IMR-90 (cell line): ENCODE measurements around the gene FUT4. TPM values are rescaled to one million over a fixed set of nuclear protein-coding genes. Genes with fewer than 3 reads are reported as not detected.
A peak's percentile ranks its signal among the peaks of the same experiment; 100 is the strongest.

Source experiments
- ATAC-seq: fragments of 200-7000 bp; cut with Tn5 transposase; 2 replicates; pipeline ENCODE4 v1.9.1; 2020; ENCODE audit warnings: low read depth, mild to moderate bottlenecking, moderate library complexity
- BruUV-seq: library from RNA; stranded (reverse); fragments of 400-500 nt; replicated peaks from 2 replicates; lab custom pipeline; 2021; lab: Mats Ljungman, UMichigan
- CTCF ChIA-PET: fragments of 300-600 bp; formaldehyde crosslinking; extraction: SDS; loops from one replicate; lab custom pipeline; 2021; ENCODE audit warnings: antibody characterized with exemption; lab: Yijun Ruan, JAX
- POLR2A ChIA-PET: fragments of 300-600 bp; sonication (Branson Sonifier 250); formaldehyde crosslinking; loops from one replicate; lab custom pipeline; 2022; ENCODE audit warnings: antibody characterized with exemption; ENCODE audit not compliant: unreplicated experiment; lab: Charles Lee
- DNase-seq: peaks from one replicate; pipeline ENCODE4 v3.0.0; 2013
- H2AFZ ChIP-seq: replicated peaks from 2 replicates; pipeline ENCODE3; 2013; ENCODE audit warnings: low read length, mild to moderate bottlenecking; ENCODE audit not compliant: poor library complexity
- H2AK5ac ChIP-seq: 2 replicates; pipeline ENCODE4 v1.6.1; 2013; ENCODE audit warnings: low read depth, low read length, inconsistent platforms
- H2AK9ac ChIP-seq: replicated peaks from 2 replicates; pipeline ENCODE3; 2013; ENCODE audit warnings: mild to moderate bottlenecking, low read depth, low read length, moderate library complexity; ENCODE audit not compliant: poor library complexity
- H2BK120ac ChIP-seq: 2 replicates; pipeline ENCODE4 v1.6.1; 2013; ENCODE audit warnings: low read depth, low read length, inconsistent platforms
- H2BK15ac ChIP-seq: 3 replicates; pipeline ENCODE4 v1.6.1; 2013; ENCODE audit warnings: low read depth, low read length, inconsistent platforms
- H2BK20ac ChIP-seq: 2 replicates; pipeline ENCODE4 v1.6.1; 2013; ENCODE audit warnings: low read depth, mild to moderate bottlenecking, inconsistent platforms, low read length, moderate library complexity
- H2BK5ac ChIP-seq: 2 replicates; pipeline ENCODE4 v1.6.1; 2013; ENCODE audit warnings: mild to moderate bottlenecking, low read depth, low read length, inconsistent platforms; ENCODE audit not compliant: poor library complexity, severe bottlenecking
- H3K14ac ChIP-seq: replicated peaks from 2 replicates; pipeline ENCODE4 v1.6.1; 2013; ENCODE audit warnings: low read depth, low read length, inconsistent platforms
- H3K18ac ChIP-seq: 2 replicates; pipeline ENCODE4 v1.6.1; 2013; ENCODE audit warnings: low read depth, low read length, control low read depth
- H3K23ac ChIP-seq: 2 replicates; pipeline ENCODE4 v1.6.1; 2013; ENCODE audit warnings: low read depth, low read length, inconsistent platforms
- H3K27ac ChIP-seq: 2 replicates; pipeline ENCODE4 v1.5.1; 2013; ENCODE audit warnings: mild to moderate bottlenecking, control low read depth, low read length; ENCODE audit not compliant: insufficient read depth
- H3K27me3 ChIP-seq: 2 replicates; pipeline ENCODE4 v1.6.1; 2013; ENCODE audit warnings: low read length; ENCODE audit not compliant: control insufficient read depth, insufficient read depth
- H3K36me3 ChIP-seq: 2 replicates; pipeline ENCODE4 v1.6.1; 2013; ENCODE audit warnings: low read length, mixed read lengths; ENCODE audit not compliant: control insufficient read depth, insufficient read depth
- H3K4ac ChIP-seq: 2 replicates; pipeline ENCODE4 v1.6.1; 2013; ENCODE audit warnings: low read depth, low read length, inconsistent platforms
- H3K4me1 ChIP-seq: 2 replicates; pipeline ENCODE4 v1.6.1; 2013; ENCODE audit warnings: low read length, mixed read lengths; ENCODE audit not compliant: control insufficient read depth, insufficient read depth
- H3K4me2 ChIP-seq: 2 replicates; pipeline ENCODE4 v1.6.1; 2013; ENCODE audit warnings: low read depth, mild to moderate bottlenecking, control low read depth, low read length, moderate library complexity
- H3K4me3 ChIP-seq: 2 replicates; pipeline ENCODE4 v1.5.1; 2013; ENCODE audit warnings: low read depth, mild to moderate bottlenecking, control low read depth, low read length, moderate library complexity; ENCODE audit not compliant: insufficient read depth
- H3K56ac ChIP-seq: 2 replicates; pipeline ENCODE4 v1.6.1; 2013; ENCODE audit warnings: low read length, inconsistent platforms; ENCODE audit not compliant: insufficient read depth; ENCODE audit errors: extremely low read depth
- H3K79me1 ChIP-seq, 2 experiments: 2 replicates each; pipeline ENCODE4 v1.6.1; 2013; ENCODE audit warnings: low read length in 2 of 2, inconsistent platforms in 1 of 2, low read depth in 1 of 2
- H3K9ac ChIP-seq: 2 replicates; pipeline ENCODE4 v1.6.1; 2013; ENCODE audit warnings: low read depth, low read length, control low read depth
- H3K9me1 ChIP-seq: 2 replicates; pipeline ENCODE4 v1.6.1; 2013; ENCODE audit warnings: low read length, inconsistent platforms; ENCODE audit not compliant: insufficient read depth
- H3K9me3 ChIP-seq: 2 replicates; pipeline ENCODE4 v1.6.1; 2013; ENCODE audit warnings: low read length; ENCODE audit not compliant: control insufficient read depth, insufficient read depth
- H4K20me1 ChIP-seq: 2 replicates; pipeline ENCODE4 v1.6.1; 2013; ENCODE audit warnings: low read length, inconsistent platforms; ENCODE audit not compliant: insufficient read depth
- H4K5ac ChIP-seq: 2 replicates; pipeline ENCODE4 v1.6.1; 2013; ENCODE audit warnings: mild to moderate bottlenecking, low read depth, low read length, control low read depth
- H4K8ac ChIP-seq, 2 experiments: 2 replicates each; pipeline ENCODE4 v1.6.1; 2013; ENCODE audit warnings: low read depth in 2 of 2, low read length in 2 of 2, control low read depth in 1 of 2, inconsistent platforms in 1 of 2
- H4K91ac ChIP-seq: 2 replicates; pipeline ENCODE4 v1.6.1; 2013; ENCODE audit warnings: low read depth, low read length, inconsistent platforms; ENCODE audit not compliant: insufficient read depth
- BHLHE40 ChIP-seq: fragments of 150-350 bp; IDR thresholded peaks from 2 replicates; pipeline ENCODE4 v1.6.1; 2016; ENCODE audit warnings: mild to moderate bottlenecking, low read depth, low read length
- CEBPB ChIP-seq: IDR thresholded peaks from 2 replicates; pipeline ENCODE4 v1.6.1; 2012; ENCODE audit warnings: low read depth, low read length, improper control_type of control experiment
- FOS ChIP-seq: fragments of 150-350 bp; IDR thresholded peaks from 2 replicates; pipeline ENCODE4 v1.6.1; 2016; ENCODE audit warnings: low read depth, low read length
- MAFK ChIP-seq: IDR thresholded peaks from 2 replicates; pipeline ENCODE4 v1.6.1; 2012; ENCODE audit warnings: low read depth, low read length, improper control_type of control experiment
- MAZ ChIP-seq: IDR thresholded peaks from 2 replicates; pipeline ENCODE4 v1.6.1; 2012; ENCODE audit warnings: low read depth, mild to moderate bottlenecking, low read length, improper control_type of control experiment, moderate library complexity, borderline replicate concordance
- MXI1 ChIP-seq: IDR thresholded peaks from 2 replicates; pipeline ENCODE4 v1.6.1; 2012; ENCODE audit warnings: low read depth, mild to moderate bottlenecking, low read length, moderate library complexity, borderline replicate concordance
- POLR2A ChIP-seq: IDR thresholded peaks from 2 replicates; pipeline ENCODE4 v1.6.1; 2012; ENCODE audit warnings: mild to moderate bottlenecking, low read depth, low read length
- SMC3 ChIP-seq: fragments of 150-350 bp; IDR thresholded peaks from 2 replicates; pipeline ENCODE4 v1.6.1; 2016; ENCODE audit warnings: low read depth, mild to moderate bottlenecking, antibody characterized with exemption, low read length, moderate library complexity
- WGBS, 2 experiments: methylation state at CpG; one replicate each; pipeline versions ENCODE4 v1.1.5 to v1.1.7; 2013; ENCODE audit warnings: missing lambda C conversion rate in 2 of 2; ENCODE audit not compliant: insufficient read length in 1 of 2; ENCODE audit errors: extremely low coverage in 2 of 2; 5-methylcytosine and 5-hydroxymethylcytosine counted together
- dilution Hi-C: fragments of 300-500 bp; cut with HindIII; formaldehyde crosslinking; loops from one replicate; pipeline ENCODE4 v1.14.3; 2018; ENCODE audit warnings: low sequenced_read_pairs; ENCODE audit not compliant: unreplicated experiment
- in situ Hi-C: fragments of 300-500 bp; cut with MboI; formaldehyde crosslinking; loops from 3 replicates; pipeline ENCODE4 v1.14.3; 2019; ENCODE audit warnings: low sequenced_read_pairs, inconsistent platforms, mixed read lengths
- intact Hi-C: fragments of 100-400 bp; cut with micrococcal nuclease; formaldehyde crosslinking; loops from 2 replicates; pipeline ENCODE4 v1.10.0; 2022
- polyA plus RNA-seq, 3 experiments: library from polyadenylated mRNA; depleted of rRNA; stranded (reverse); fragments of >200 nt; gene quantifications; 2 replicates each; pipeline ENCODE4 v1.2.3, GENCODE V29; 2012; ENCODE audit warnings: low replicate concordance in 1 of 3
- total RNA-seq: library from RNA; depleted of rRNA; stranded (reverse); fragments of >200 nt; gene quantifications from 2 replicates; pipeline ENCODE4 v1.2.3, GENCODE V29; 2012
- TF ChIP-seq, protein P1 (sequence below): fragments of 150-350 bp; IDR thresholded peaks from 2 replicates; pipeline ENCODE4 v1.6.1; 2016; ENCODE audit warnings: low read depth, mild to moderate bottlenecking, low read length, moderate library complexity, borderline replicate concordance
- TF ChIP-seq, protein P2 (sequence below): fragments of 150-350 bp; IDR thresholded peaks from 2 replicates; pipeline ENCODE4 v1.6.1; 2017; ENCODE audit warnings: mild to moderate bottlenecking, antibody characterized with exemption, low read length, low read depth
- TF ChIP-seq, protein P3 (sequence below): conservative IDR thresholded peaks from 2 replicates; pipeline ENCODE4 v1.5.1; 2012; ENCODE audit warnings: mild to moderate bottlenecking, low read depth, low read length, improper control_type of control experiment

FUT4 gene
- total and polyA plus RNA-seq, 2 of the 4 experiments (the other 2 are of a cell fraction), result 2.2 to 2.4 TPM

DNA sequence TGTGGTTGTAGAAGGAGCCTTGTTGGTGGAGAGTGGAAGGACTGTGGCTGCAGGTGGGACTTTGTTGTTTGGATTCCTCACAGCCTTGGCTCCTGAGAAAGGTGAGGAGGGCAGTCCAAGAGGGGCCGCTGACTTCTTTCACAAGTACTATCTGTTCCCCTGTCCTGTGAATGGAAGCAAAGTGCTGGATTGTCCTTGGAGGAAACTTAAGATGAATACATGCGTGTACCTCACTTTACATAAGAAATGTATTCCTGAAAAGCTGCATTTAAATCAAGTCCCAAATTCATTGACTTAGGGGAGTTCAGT lies 2.4 kb downstream of the FUT4 start (continued):
- TF ChIP-seq, protein P1, sequence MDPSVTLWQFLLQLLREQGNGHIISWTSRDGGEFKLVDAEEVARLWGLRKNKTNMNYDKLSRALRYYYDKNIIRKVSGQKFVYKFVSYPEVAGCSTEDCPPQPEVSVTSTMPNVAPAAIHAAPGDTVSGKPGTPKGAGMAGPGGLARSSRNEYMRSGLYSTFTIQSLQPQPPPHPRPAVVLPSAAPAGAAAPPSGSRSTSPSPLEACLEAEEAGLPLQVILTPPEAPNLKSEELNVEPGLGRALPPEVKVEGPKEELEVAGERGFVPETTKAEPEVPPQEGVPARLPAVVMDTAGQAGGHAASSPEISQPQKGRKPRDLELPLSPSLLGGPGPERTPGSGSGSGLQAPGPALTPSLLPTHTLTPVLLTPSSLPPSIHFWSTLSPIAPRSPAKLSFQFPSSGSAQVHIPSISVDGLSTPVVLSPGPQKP, result no peak
- TF ChIP-seq SMC3 (no peak), CEBPB (no peak), BHLHE40 (no peak), MAZ (no peak), FOS (no peak), POLR2A (no peak)

DNA sequence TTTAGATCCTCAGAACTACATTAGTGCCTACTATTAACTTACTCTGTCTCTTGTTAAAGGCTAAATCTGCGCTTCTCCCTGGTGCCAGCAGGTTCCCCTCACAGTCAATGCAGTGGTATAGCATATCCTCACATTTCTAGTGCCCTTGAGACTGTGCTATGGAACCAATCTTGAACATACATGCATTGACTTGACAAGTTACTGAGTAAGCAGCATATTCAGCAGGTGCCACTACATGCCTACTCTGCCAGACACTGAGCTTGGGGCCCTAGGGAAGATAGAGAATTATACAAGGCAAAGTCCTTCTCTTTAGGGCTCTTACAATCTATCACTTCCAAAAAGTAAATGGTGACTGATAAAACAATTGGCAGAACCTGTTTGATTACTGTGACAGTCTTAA lies 3.2 kb downstream of the FUT4 start:
- ATAC-seq, result no peak
- in situ Hi-C loops (no loop called here), intact Hi-C loops (no loop called here), dilution Hi-C loops (no loop called here)
- H3K4ac ChIP-seq, result no peak overlapping the region
- no peak overlapping the region; the same call in 1 of the 2 replicates for H3K9ac ChIP-seq
- peaks cover 10% of the 10 kb centered on the region; the same call in 1 of the 2 replicates for H4K20me1 ChIP-seq
- H3K9me3 ChIP-seq, result no peaks in the 10 kb centered on the region
- H3K23ac ChIP-seq, result no peak overlapping the region
- no peak overlapping the region for H2BK5ac ChIP-seq
- H2AK9ac ChIP-seq, result no peak overlapping the region
- H3K4me2 ChIP-seq, result peak overlapping the region; percentile 53
- peaks cover 8% of the 10 kb centered on the region for H3K9me1 ChIP-seq
- no peak overlapping the region for H2AK5ac ChIP-seq
- no peak overlapping the region for H2AFZ ChIP-seq
- H3K79me1 ChIP-seq, result peaks cover 12 to 39% of the 10 kb centered on the region in 2 experiments
- no peak overlapping the region for H4K5ac ChIP-seq
- H2BK15ac ChIP-seq, result no peak overlapping the region
- POLR2A ChIA-PET, result no interaction called here
- no peaks in the 10 kb centered on the region for H3K27me3 ChIP-seq
- H3K4me1 ChIP-seq, result peaks cover 6% of the 10 kb centered on the region
- no peak overlapping the region for H2BK120ac ChIP-seq
- peaks cover 2% of the 10 kb centered on the region; the same call in 1 of the 2 replicates for H3K36me3 ChIP-seq
- H3K4me3 ChIP-seq, result no peak overlapping the region
- H3K18ac ChIP-seq, result no peak overlapping the region
- H4K91ac ChIP-seq, result no peak overlapping the region
- TF ChIP-seq MXI1 (no peak), MAFK (no peak), MAZ (no peak), BHLHE40 (no peak), FOS (no peak), CEBPB (no peak)
- TF ChIP-seq, protein P2, sequence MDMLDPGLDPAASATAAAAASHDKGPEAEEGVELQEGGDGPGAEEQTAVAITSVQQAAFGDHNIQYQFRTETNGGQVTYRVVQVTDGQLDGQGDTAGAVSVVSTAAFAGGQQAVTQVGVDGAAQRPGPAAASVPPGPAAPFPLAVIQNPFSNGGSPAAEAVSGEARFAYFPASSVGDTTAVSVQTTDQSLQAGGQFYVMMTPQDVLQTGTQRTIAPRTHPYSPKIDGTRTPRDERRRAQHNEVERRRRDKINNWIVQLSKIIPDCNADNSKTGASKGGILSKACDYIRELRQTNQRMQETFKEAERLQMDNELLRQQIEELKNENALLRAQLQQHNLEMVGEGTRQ, result no peak
- TF ChIP-seq, protein P1, result no peak
- TF ChIP-seq, protein P3, sequence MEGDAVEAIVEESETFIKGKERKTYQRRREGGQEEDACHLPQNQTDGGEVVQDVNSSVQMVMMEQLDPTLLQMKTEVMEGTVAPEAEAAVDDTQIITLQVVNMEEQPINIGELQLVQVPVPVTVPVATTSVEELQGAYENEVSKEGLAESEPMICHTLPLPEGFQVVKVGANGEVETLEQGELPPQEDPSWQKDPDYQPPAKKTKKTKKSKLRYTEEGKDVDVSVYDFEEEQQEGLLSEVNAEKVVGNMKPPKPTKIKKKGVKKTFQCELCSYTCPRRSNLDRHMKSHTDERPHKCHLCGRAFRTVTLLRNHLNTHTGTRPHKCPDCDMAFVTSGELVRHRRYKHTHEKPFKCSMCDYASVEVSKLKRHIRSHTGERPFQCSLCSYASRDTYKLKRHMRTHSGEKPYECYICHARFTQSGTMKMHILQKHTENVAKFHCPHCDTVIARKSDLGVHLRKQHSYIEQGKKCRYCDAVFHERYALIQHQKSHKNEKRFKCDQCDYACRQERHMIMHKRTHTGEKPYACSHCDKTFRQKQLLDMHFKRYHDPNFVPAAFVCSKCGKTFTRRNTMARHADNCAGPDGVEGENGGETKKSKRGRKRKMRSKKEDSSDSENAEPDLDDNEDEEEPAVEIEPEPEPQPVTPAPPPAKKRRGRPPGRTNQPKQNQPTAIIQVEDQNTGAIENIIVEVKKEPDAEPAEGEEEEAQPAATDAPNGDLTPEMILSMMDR, result no peak
- H4K8ac ChIP-seq, result no peak overlapping the region
- WGBS, 2 experiments, result no CpG with 5 or more reads among the region's 1 CpG
- H2BK20ac ChIP-seq, result no peak overlapping the region
- no peak overlapping the region for H3K14ac ChIP-seq
- H3K27ac ChIP-seq, result no peak overlapping the region
- DNase-seq, result no peak
- CTCF ChIA-PET, result interaction anchor here (1.4 kb wide), 1 partner anchor 12 kb away, joined by 4 read pairs; no protein-coding TSS in a partner anchor
- no TSS peak for BruUV-seq
- H3K56ac ChIP-seq, result no peak overlapping the region
